C4-2B (cell line): ENCODE data around the gene GTF3C5.
"Not testable (repeated sequence)": the region's sequence is repeated elsewhere in the genome, so short reads cannot be mapped to it uniquely, and the experiment has no call there.

Source experiments
- H3K27ac ChIP-seq: fragments of 450-650 bp; 2 replicates; pipeline ENCODE4 v1.5.1; 2017
- CTCF ChIP-seq: fragments of 450-650 bp; conservative IDR thresholded peaks from 2 replicates; pipeline ENCODE4 v1.5.1; 2017; ENCODE audit warnings: mild to moderate bottlenecking
- ZFX ChIP-seq: fragments of 450-650 bp; IDR thresholded peaks from 2 replicates; pipeline ENCODE4 v1.6.1; 2017

GTF3C5 gene

GRCh38 chr9:132986114-132986513 is 44.7 kb upstream of the GTF3C5 start:
- TF ChIP-seq ZFX: no peak
- no peak for TF ChIP-seq CTCF
- no peak overlapping the region for H3K27ac ChIP-seq

- H3K27ac ChIP-seq: no peak overlapping the region
Measured at GRCh38 chr9:132986640-132987620, 43.9 kb upstream of the GTF3C5 start.

DNA sequence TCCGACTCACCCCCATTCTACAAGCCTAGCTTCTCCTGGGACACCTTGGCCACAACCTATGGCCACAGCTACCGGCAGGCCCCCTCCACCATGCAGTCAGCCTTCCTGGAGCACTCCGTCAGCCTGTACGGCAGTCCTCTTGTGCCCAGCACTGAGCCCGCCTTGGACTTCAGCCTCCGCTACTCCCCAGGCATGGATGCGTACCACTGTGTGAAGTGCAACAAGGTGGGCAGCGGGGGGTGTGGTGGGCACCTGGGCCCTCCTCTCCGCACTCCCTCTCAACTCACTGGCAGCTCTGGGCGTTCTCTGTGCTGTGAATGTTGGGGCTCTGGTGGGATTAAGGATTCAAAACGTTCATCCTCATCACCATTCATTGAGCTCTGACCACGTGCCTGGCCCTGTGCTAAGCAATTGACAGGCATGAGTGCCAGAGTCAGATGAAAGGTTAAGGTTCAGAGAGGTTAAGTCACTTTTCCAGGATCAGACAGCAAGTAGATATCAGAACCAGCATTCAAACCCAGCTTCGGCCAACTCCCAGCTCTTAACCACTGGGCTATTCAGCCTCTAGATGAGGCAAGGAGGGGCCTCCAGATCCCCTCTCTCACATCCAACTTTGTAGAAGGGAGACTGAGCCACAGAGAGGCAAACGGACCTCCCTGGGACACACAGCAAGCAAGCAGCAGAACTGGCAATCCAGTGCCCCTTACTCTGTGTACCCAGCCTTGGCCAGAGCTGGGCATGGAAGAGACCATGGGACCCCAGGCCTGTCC is 42.4 kb upstream of the GTF3C5 start:
- H3K27ac ChIP-seq: no peak overlapping the region
- TF ChIP-seq ZFX (no peak), CTCF (no peak)

More at GRCh38 chr9:132986640-132987620, 43.9 kb upstream of the GTF3C5 start:
- TF ChIP-seq ZFX: no peak
- no peak for TF ChIP-seq CTCF

DNA sequence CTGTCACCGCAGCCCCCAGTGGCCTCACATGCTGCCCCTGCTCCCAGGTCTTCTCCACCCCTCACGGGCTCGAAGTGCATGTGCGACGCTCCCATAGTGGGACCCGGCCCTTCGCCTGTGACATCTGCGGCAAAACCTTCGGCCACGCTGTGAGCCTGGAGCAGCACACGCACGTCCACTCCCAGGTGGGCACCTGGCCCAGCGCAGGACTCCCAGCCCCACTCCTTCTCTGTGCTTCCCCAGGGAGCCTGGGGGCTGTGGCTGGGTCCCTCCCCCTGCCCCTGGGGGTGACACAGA is 41.8 kb upstream of the GTF3C5 start:
- no peak for TF ChIP-seq ZFX
- no peak for TF ChIP-seq CTCF

DNA sequence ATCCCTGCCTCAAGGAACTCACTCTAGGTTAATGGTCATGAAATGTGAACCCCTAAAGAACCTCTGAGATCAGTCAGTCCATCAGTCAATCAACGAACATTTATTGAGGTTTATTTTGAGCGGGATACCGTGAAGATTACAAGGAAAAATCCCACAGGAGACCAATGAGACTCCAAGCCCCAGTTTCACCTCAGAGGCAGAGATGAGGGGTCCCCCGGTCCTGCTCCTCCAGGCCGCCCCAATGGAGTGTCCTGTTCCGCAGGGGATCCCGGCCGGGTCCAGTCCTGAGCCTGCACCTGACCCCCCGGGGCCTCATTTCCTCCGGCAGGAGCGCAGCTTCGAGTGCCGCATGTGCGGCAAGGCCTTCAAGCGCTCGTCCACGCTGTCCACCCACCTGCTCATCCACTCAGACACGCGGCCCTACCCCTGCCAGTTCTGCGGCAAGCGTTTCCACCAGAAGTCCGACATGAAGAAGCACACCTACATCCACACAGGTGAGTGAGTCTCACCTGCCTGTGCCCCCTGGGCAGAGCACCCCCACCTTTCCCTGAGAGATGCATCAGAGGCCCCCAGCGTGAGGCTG is 41.3 kb upstream of the GTF3C5 start:
- TF ChIP-seq CTCF (no peak), ZFX (no peak)

More for the DNA sequence above, 41.8 kb upstream of the GTF3C5 start:
- H3K27ac ChIP-seq: no peak overlapping the region

DNA sequence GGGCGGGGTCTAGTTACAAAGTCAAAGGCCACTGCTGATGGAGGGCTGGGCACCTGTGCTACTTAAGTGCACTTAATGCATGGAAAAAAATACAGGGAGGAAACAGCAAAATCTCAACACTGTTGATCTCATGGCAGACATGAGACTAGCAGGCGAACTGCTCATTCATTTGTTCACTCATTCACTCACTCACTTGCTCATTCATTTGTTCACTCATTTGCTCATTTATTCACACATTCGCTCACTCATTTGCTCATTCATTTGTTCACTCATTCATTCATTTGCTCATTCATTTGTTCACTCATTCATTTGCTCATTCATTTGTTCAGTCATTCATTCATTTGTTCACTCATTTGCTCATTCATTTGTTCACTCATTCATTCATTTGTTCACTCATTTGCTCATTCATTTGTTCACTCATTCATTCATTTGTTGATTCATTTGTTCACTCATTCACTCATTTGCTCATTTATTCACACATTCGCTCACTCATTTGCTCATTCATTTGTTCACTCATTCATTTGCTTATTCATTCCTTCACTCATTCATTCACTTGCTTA is 40.7 kb upstream of the GTF3C5 start:
- H3K27ac ChIP-seq: not testable (repeated sequence)

More for the DNA sequence above, 41.3 kb upstream of the GTF3C5 start:
- H3K27ac ChIP-seq: no peak overlapping the region

- TF ChIP-seq ZFX (no peak), CTCF (no peak)
- H3K27ac ChIP-seq: no peak overlapping the region
Measured at GRCh38 chr9:132990781-132991180, 40.0 kb upstream of the GTF3C5 start.
